Smooth muscle cell of trachea (primary cell): ENCODE measurements around the gene C5orf24. TPM values are rescaled to one million over a fixed set of nuclear protein-coding genes. Genes with fewer than 3 reads are reported as not detected.

Experiments
- total RNA-seq: library from RNA; depleted of rRNA; stranded (reverse); fragments of >200 nt; gene quantifications from 2 replicates; pipeline ENCODE4 v1.2.1, GENCODE V29; 2014

The C5orf24 gene
- 31.4 and 32.3 TPM in 2 replicates for total RNA-seq

GRCh38 chr5:134845852-134846640 is at the start of gene C5orf24:
C5orf24 (plus strand) TSS chr5:134845968; CDS start chr5:134854901, 8,933 bp downstream.

GRCh38 chr5:134873987-134874830 is 28.4 kb downstream of the C5orf24 start, which contains the start of gene TXNDC15:
TXNDC15 (plus strand) TSS chr5:134874371; CDS start chr5:134874428, 57 bp downstream.

DNA sequence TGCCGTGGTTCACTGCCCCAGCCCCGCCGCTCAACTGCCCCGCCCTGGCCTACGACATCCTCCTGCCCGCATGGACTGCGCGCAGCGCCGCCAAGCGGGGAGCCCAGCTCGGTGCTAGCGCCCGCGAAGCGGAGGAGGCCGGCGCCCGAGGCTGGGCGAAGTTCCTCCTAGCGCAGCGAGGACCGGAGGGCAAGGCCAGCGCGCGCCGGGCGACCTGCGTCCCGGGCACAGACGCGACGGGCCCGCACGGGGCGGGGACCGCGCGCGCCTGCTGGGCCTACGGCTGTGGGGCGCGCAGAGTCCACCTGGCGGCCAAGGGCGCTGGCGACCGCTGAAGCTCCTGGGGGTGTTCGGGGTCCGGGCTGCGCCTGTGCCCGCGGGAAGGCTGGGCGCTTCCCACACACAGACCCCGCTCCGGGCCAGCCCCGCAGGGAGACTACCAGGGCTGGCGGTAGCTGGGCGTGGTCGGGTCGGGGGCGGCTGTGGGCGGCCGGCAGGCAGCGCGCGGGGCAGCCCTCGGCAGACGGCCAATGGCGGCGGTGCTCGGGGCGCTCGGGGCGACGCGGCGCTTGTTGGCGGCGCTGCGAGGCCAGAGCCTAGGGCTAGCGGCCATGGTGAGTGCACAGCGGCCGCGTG is 59.0 kb downstream of the C5orf24 start, which contains the start of gene PCBD2:
Gene PCBD2, plus strand, starts transcription at position 522 of the 636 bp plus-strand sequence. Its CDS starts 9 bp downstream, at position 531.

Other genes starting within 250 kb of the C5orf24 start
- 54.7 and 111 TPM in 2 replicates for gene SAR1B, start 213.1 kb upstream of the C5orf24 start, total RNA-seq
- gene SEC24A, start 197.2 kb upstream of the C5orf24 start, total RNA-seq: 25.5 and 30.3 TPM in 2 replicates
- 44.5 and 46.4 TPM in 2 replicates for gene CAMLG, start 107.4 kb upstream of the C5orf24 start, total RNA-seq
- 15.5 and 31.6 TPM in 2 replicates for gene DDX46, start 87.2 kb upstream of the C5orf24 start, total RNA-seq
- 130 and 169 TPM in 2 replicates for gene TXNDC15, start 28.4 kb downstream of the C5orf24 start, total RNA-seq
- 2.6 and 4.7 TPM in 2 replicates for gene PCBD2, start 59.2 kb downstream of the C5orf24 start, total RNA-seq
- gene CATSPER3, start 121.9 kb downstream of the C5orf24 start, total RNA-seq: 0.17 TPM in 1 of 2 replicates, not detected in the other
- 3.6 and 12.6 TPM in 2 replicates for gene PITX1, start 188.3 kb downstream of the C5orf24 start, total RNA-seq